Measurements from ENCODE around the gene HAUS7. TPM values are rescaled to one million over a fixed set of nuclear protein-coding genes. Genes with fewer than 3 reads are reported as not detected.

HAUS7 gene
- total and polyA plus RNA-seq, 9 donors = 20.0 to 34.3 (median 30.1) TPM

DNA sequence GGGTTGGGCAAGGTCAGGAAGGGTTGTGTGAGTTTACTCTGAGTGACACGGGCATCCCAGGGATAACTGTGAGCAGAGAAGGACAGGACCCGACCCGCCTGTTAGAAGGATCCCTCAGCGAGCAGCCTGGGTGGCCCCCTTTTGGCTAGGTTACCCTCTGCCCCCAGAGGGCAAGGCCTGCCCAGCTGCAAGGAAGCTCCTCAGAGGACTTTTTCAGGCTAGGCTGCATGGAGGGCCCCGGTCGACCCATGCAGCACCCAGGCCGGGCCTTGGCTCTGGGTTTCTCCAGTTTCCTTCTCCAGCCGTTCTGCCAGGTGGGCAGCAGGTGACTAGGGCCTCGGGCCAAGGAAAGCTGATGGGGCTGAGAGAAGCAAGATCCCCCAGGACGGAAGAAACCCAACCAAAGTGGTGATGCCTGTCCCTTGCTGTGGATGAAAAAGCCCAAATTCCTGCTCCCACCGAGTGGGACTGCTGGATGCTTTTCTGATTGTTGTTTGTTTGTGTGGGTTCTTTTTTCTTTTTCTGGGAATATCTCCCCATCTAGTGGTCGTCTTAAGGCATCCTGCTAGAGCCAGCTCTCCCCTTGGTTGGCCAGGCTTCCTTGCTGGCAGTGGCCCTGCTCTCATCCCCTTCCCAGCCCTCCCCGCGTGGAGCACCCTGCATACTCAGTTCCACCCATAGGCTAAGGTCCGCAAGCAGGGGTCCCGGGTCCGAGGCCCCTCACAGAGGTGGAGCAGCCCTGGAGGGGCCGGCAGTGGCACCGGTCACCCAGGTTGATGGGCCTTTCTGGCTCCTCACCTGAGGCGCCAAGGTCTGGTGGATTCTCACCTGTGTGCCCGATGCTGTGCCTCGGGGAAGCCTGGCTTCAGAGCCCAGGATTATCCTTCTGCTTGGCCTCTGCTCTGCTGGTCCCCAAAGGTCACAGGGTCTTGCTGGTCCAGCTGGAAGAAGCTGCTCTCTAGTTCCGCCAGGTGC is 57.3 kb downstream of the HAUS7 start:
- WGBS (ENCODE audit: insufficient coverage) = 75% methylated on average over 18 of the region's 23 CpGs
- Histone ChIP-seq H3K27me3 (ENCODE audit: control insufficient read depth, insufficient read depth, low read length) (peaks cover 7% of the 10 kb centered on the region), H3K9me3 (replicated peaks; ENCODE audit: control insufficient read depth, low read depth, low read length) (no peaks in the 10 kb centered on the region), H3K4me1 (ENCODE audit: control insufficient read depth, insufficient read depth, low read length) (peaks cover 23% of the 10 kb centered on the region), H3K27ac (ENCODE audit: low read length) (no peak overlapping the region), H3K36me3 (ENCODE audit: control insufficient read depth, insufficient read depth, low read length) (no peaks in the 10 kb centered on the region), H3K4me3 (ENCODE audit: low read length) (no peak overlapping the region)
- DNase-seq = peak; percentile 48

DNA sequence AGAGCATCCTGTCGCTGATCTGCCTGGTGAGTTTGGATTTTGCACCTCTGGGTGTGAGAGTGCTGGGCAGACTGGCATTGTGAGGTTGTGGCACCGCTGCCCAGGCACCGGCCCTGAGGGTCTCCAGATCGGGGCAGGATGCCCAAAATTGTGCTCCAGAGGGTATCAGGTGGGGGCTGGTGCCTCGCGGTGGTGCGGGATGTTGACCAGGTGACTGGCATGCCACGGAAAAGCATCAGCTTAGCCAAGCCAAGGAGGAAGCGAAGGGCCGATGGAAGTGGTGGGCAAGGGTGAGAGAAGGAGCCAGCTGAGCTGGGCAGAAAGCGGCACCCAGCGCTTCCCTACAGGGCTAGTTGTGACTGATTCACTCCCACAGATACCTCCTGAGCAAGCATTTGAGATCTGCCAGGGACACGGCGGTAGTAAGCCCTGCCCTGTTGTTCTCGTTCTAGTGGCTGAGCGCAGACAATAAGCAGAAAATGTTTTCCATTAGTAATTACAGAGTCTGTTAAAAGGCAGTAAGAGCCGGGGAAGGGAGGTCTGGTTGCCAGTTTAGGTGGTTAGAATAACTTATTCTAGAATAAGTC is 58.3 kb downstream of the HAUS7 start:
- WGBS (ENCODE audit: insufficient coverage) = 69% methylated on average over 10 of the region's 17 CpGs
- H3K27me3 ChIP-seq (ENCODE audit: control insufficient read depth, insufficient read depth, low read length) = peaks cover 7% of the 10 kb centered on the region
- no peak overlapping the region for H3K27ac ChIP-seq (ENCODE audit: low read length)
- no peaks in the 10 kb centered on the region for H3K36me3 ChIP-seq (ENCODE audit: control insufficient read depth, insufficient read depth, low read length)
- peaks cover 21% of the 10 kb centered on the region for H3K4me1 ChIP-seq (ENCODE audit: control insufficient read depth, insufficient read depth, low read length)
- DNase-seq = no peak
- peak overlapping the region; percentile 46 for H3K4me3 ChIP-seq (ENCODE audit: low read length)
- no peaks in the 10 kb centered on the region for H3K9me3 ChIP-seq (replicated peaks; ENCODE audit: control insufficient read depth, low read depth, low read length)

- Histone ChIP-seq H3K27ac (ENCODE audit: low read length) (no peak within 1 kb of the TSS), H3K36me3 (ENCODE audit: control insufficient read depth, insufficient read depth, low read length) (no peaks in the 10 kb centered on the region), H3K9me3 (replicated peaks; ENCODE audit: control insufficient read depth, low read depth, low read length) (no peaks in the 10 kb centered on the region), H3K4me3 (ENCODE audit: low read length) (peak within 1 kb of the TSS; percentile 46), H3K27me3 (ENCODE audit: control insufficient read depth, insufficient read depth, low read length) (peaks cover 7% of the 10 kb centered on the region), H3K4me1 (ENCODE audit: control insufficient read depth, insufficient read depth, low read length) (peaks cover 18% of the 10 kb centered on the region)
- WGBS (ENCODE audit: insufficient coverage) = 27% methylated on average over 75 of the region's 75 CpGs
- DNase-seq = peak; percentile 23
Observed at GRCh38 chrX:153411255-153411987, 59.0 kb downstream of the HAUS7 start, which contains the start of gene ZFP92. Gene ZFP92, plus strand, starts transcription at chrX:153411472. Its CDS starts 6,851 bp downstream, at chrX:153418323.

DNA sequence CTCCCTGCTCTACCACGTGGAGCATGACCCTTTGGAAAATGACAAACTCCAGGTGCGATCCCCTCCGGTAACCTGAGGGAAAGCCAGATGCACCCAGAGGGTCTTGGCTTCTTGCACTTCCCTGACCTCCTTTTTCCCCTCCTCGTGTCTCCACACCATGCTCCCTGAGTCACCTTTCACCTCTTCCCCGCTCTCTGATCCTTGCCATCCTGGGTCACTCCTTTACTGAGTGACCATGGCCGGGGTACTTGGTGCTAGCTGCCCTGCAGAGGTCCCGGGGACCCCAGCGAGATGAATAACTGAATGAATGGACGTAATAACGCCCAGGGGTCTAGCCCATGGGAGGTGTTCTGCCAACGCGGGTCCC is 59.5 kb downstream of the HAUS7 start:
- H3K27ac ChIP-seq (ENCODE audit: low read length) = no peak overlapping the region
- 49% methylated on average over 12 of the region's 12 CpGs for WGBS (ENCODE audit: insufficient coverage)
- peak overlapping the region; percentile 13 for H3K4me3 ChIP-seq (ENCODE audit: low read length)
- H3K4me1 ChIP-seq (ENCODE audit: control insufficient read depth, insufficient read depth, low read length) = peaks cover 18% of the 10 kb centered on the region
- DNase-seq = no peak
- no peaks in the 10 kb centered on the region for H3K9me3 ChIP-seq (replicated peaks; ENCODE audit: control insufficient read depth, low read depth, low read length)
- H3K36me3 ChIP-seq (ENCODE audit: control insufficient read depth, insufficient read depth, low read length) = no peaks in the 10 kb centered on the region
- peaks cover 7% of the 10 kb centered on the region for H3K27me3 ChIP-seq (ENCODE audit: control insufficient read depth, insufficient read depth, low read length)

DNA sequence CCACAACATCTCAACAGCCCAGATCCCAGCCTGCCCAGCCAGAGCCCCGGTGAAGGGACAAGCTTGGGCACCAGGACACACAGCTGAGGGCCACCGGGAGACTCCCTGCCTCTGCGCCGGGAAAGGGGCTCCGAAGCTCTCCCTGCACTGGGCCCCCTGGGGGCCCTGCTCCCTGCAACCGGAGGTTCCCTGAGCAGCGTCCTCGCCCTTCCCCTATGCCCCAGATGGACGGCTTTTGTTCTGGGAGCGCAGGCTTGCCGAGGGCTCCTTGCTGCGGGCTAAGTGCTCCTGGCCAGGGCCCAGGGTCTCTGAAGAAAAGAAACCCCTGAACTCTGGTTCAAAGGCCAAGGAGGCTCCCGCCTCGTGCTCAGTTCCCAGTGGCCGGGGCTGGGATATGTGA is 60.0 kb downstream of the HAUS7 start:
- Histone ChIP-seq H3K4me1 (ENCODE audit: control insufficient read depth, insufficient read depth, low read length) (peaks cover 18% of the 10 kb centered on the region), H3K27ac (ENCODE audit: low read length) (no peak overlapping the region), H3K36me3 (ENCODE audit: control insufficient read depth, insufficient read depth, low read length) (no peaks in the 10 kb centered on the region), H3K4me3 (ENCODE audit: low read length) (no peak overlapping the region), H3K27me3 (ENCODE audit: control insufficient read depth, insufficient read depth, low read length) (peaks cover 7% of the 10 kb centered on the region), H3K9me3 (replicated peaks; ENCODE audit: control insufficient read depth, low read depth, low read length) (no peaks in the 10 kb centered on the region)
- WGBS (ENCODE audit: insufficient coverage) = 70% methylated on average over 9 of the region's 15 CpGs
- no peak for DNase-seq

DNA sequence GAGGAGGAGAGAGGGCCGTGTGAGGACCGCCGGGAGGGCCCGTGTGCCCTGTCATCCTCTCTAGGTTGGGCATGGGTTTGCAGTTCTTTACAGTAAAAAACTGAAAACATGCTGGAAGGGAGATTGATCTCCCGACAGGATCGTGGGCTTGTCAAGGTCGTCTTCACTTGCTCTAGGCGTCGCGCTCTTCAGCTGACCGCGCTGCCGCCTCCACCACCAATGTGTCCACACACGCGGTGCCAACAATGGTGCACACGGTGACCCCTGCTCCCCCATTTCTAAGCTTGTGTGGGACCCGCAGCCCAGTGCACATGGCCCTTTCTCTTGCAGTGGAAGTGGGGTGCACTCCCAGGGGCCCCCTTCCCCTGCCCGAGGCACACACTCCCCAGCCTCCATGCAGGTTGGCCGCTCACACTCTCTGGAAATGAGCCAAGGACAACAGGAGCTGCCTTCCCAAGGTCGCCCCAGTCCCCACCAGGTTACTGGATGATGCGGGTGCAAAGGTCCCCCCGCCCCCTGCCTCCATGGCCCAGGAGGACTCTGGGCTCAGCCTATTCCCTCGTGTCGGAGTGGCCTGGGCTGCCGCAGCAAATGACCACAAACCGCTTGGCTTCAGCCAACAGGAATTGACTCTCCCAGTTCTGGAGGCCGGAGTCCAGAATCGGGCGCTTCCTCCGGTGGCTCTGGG is 60.8 kb downstream of the HAUS7 start:
- no peak for DNase-seq

DNA sequence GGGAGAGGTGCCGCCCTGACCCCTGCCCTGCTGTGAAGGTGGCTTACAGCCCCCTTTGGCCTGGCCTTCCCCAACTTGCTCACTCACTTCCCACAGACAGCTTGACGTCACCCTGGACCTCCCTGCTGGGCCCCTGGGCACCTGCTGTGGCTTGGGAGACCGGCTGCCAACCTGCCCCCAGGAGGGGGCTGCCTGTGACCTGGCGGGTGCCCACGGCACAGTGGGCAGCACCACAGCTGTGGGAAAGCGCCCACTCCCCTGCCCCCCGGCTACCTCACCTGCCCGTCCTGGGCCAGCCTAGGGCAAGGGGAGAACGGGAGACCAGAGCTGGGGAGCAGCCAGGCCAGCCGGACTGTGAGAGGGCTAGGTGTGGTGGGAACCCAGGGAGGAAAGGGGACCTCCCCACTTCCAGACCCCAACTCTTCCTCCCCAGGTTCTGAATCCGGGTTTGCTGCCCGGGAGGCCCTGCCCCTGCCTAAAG is 61.5 kb downstream of the HAUS7 start:
- peaks cover 7% of the 10 kb centered on the region for H3K27me3 ChIP-seq (ENCODE audit: control insufficient read depth, insufficient read depth, low read length)
- no peaks in the 10 kb centered on the region for H3K9me3 ChIP-seq (replicated peaks; ENCODE audit: control insufficient read depth, low read depth, low read length)
- no peak overlapping the region for H3K27ac ChIP-seq (ENCODE audit: low read length)
- DNase-seq = no peak
- H3K4me1 ChIP-seq (ENCODE audit: control insufficient read depth, insufficient read depth, low read length) = peaks cover 18% of the 10 kb centered on the region
- 78% methylated on average over 8 of the region's 12 CpGs for WGBS (ENCODE audit: insufficient coverage)
- H3K36me3 ChIP-seq (ENCODE audit: control insufficient read depth, insufficient read depth, low read length) = no peaks in the 10 kb centered on the region
- H3K4me3 ChIP-seq (ENCODE audit: low read length) = no peak overlapping the region

More for the DNA sequence above, 60.8 kb downstream of the HAUS7 start:
- Histone ChIP-seq H3K27me3 (ENCODE audit: control insufficient read depth, insufficient read depth, low read length) (peaks cover 7% of the 10 kb centered on the region), H3K36me3 (ENCODE audit: control insufficient read depth, insufficient read depth, low read length) (no peaks in the 10 kb centered on the region), H3K9me3 (replicated peaks; ENCODE audit: control insufficient read depth, low read depth, low read length) (no peaks in the 10 kb centered on the region), H3K27ac (ENCODE audit: low read length) (no peak overlapping the region), H3K4me1 (ENCODE audit: control insufficient read depth, insufficient read depth, low read length) (peaks cover 18% of the 10 kb centered on the region), H3K4me3 (ENCODE audit: low read length) (no peak overlapping the region)
- WGBS (ENCODE audit: insufficient coverage) = 83% methylated on average over 27 of the region's 30 CpGs

GRCh38 chrX:153408221-153408721 is 62.1 kb downstream of the HAUS7 start:
- DNase-seq = no peak
- Histone ChIP-seq H3K36me3 (ENCODE audit: control insufficient read depth, insufficient read depth, low read length) (no peaks in the 10 kb centered on the region), H3K4me1 (ENCODE audit: control insufficient read depth, insufficient read depth, low read length) (peaks cover 18% of the 10 kb centered on the region), H3K27ac (ENCODE audit: low read length) (no peak overlapping the region), H3K9me3 (replicated peaks; ENCODE audit: control insufficient read depth, low read depth, low read length) (no peaks in the 10 kb centered on the region), H3K27me3 (ENCODE audit: control insufficient read depth, insufficient read depth, low read length) (peaks cover 7% of the 10 kb centered on the region), H3K4me3 (ENCODE audit: low read length) (no peak overlapping the region)
- WGBS (ENCODE audit: insufficient coverage) = 83% methylated on average over 10 of the region's 10 CpGs

DNA sequence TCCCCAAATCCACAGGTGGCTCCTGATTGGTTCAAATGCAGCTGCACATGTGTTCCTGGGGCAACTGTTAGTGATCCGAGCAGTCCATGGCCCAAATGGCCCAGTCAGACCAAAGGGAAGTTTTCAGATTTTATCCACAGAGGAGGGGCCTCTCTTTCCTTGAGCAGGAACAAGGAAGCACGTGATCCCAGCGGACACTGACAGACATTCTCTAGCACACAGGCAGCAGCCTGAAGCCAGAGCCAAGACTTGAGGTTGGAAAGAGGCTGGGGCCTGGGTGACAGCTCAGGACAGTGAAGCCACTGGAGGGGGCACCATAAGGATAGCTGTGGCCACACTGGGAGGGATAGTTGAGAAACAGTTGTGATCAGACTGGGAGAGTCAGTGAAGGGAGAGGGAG is 62.6 kb downstream of the HAUS7 start:
- no peaks in the 10 kb centered on the region for H3K9me3 ChIP-seq (replicated peaks; ENCODE audit: control insufficient read depth, low read depth, low read length)
- no peak overlapping the region for H3K27ac ChIP-seq (ENCODE audit: low read length)
- peaks cover 3% of the 10 kb centered on the region for H3K27me3 ChIP-seq (ENCODE audit: control insufficient read depth, insufficient read depth, low read length)
- peaks cover 16% of the 10 kb centered on the region for H3K4me1 ChIP-seq (ENCODE audit: control insufficient read depth, insufficient read depth, low read length)
- 29% methylated on average over 1 of the region's 3 CpGs for WGBS (ENCODE audit: insufficient coverage)
- H3K4me3 ChIP-seq (ENCODE audit: low read length) = no peak overlapping the region
- no peak for DNase-seq
- H3K36me3 ChIP-seq (ENCODE audit: control insufficient read depth, insufficient read depth, low read length) = no peaks in the 10 kb centered on the region
